GM08714 (cell line): ENCODE data around the gene USP48.
"Not testable (repeated sequence)": the region's sequence is repeated elsewhere in the genome, so short reads cannot be mapped to it uniquely, and the experiment has no call there.

Source experiments
- H3K4me3 ChIP-seq: fragments of 200-500 bp; sonication (Bioruptor generic); 2 replicates; pipeline ENCODE4 v1.5.1; 2014; ENCODE audit warnings: mild to moderate bottlenecking, low read length, inconsistent platforms
- ZNF274 ChIP-seq: IDR thresholded peaks from 2 replicates; pipeline ENCODE4 v1.6.1; 2012; ENCODE audit warnings: mild to moderate bottlenecking, low read depth, low read length

The USP48 gene

GRCh38 chr1:21782868-21783678 lies at the start of gene USP48:
Gene USP48 (minus strand): TSS chr1:21783149. CDS start chr1:21782957, 192 bp downstream.
- peak within 1 kb of the TSS; percentile 100 for H3K4me3 ChIP-seq
- TF ChIP-seq ZNF274, result no peak

GRCh38 chr1:21831454-21831970 lies 48.6 kb upstream of the USP48 start:
- H3K4me3 ChIP-seq, result no peak overlapping the region
- no peak for TF ChIP-seq ZNF274

- no peak for TF ChIP-seq ZNF274
- H3K4me3 ChIP-seq, result no peak overlapping the region
Observed at GRCh38 chr1:21830792-21831453, 48.0 kb upstream of the USP48 start.

- TF ChIP-seq ZNF274, result no peak
- H3K4me3 ChIP-seq, result no peak overlapping the region
Observed at GRCh38 chr1:21829294-21829693, 46.3 kb upstream of the USP48 start.

GRCh38 chr1:21828506-21829210 lies 45.7 kb upstream of the USP48 start:
- H3K4me3 ChIP-seq, result no peak overlapping the region
- no peak for TF ChIP-seq ZNF274

GRCh38 chr1:21828075-21828474 lies 45.1 kb upstream of the USP48 start:
- no peak overlapping the region for H3K4me3 ChIP-seq
- TF ChIP-seq ZNF274, result no peak

GRCh38 chr1:21827141-21827679 lies 44.3 kb upstream of the USP48 start:
- TF ChIP-seq ZNF274, result no peak
- H3K4me3 ChIP-seq, result no peak overlapping the region

GRCh38 chr1:21826694-21827093 lies 43.7 kb upstream of the USP48 start:
- not testable (repeated sequence) for H3K4me3 ChIP-seq

GRCh38 chr1:21825393-21825792 lies 42.4 kb upstream of the USP48 start:
- no peak overlapping the region for H3K4me3 ChIP-seq
- no peak for TF ChIP-seq ZNF274

GRCh38 chr1:21824926-21825325 lies 42.0 kb upstream of the USP48 start:
- TF ChIP-seq ZNF274, result no peak

GRCh38 chr1:21823980-21824702 lies 41.2 kb upstream of the USP48 start:
- H3K4me3 ChIP-seq, result no peak overlapping the region
- no peak for TF ChIP-seq ZNF274

More at GRCh38 chr1:21824926-21825325, 42.0 kb upstream of the USP48 start:
- H3K4me3 ChIP-seq, result no peak overlapping the region

GRCh38 chr1:21823206-21823979 lies 40.4 kb upstream of the USP48 start:
- TF ChIP-seq ZNF274, result no peak
- no peak overlapping the region for H3K4me3 ChIP-seq

- no peak for TF ChIP-seq ZNF274
- H3K4me3 ChIP-seq, result no peak overlapping the region
Observed at GRCh38 chr1:21822349-21822748, 39.4 kb upstream of the USP48 start.
